ENCODE measurements around the gene OTUD7B. TPM values are rescaled to one million over a fixed set of nuclear protein-coding genes. Genes with fewer than 3 reads are reported as not detected.

OTUD7B gene
- total RNA-seq, 4 donors from 2014 or later, result 12.4 to 22.0 (median 19.5) TPM

DNA sequence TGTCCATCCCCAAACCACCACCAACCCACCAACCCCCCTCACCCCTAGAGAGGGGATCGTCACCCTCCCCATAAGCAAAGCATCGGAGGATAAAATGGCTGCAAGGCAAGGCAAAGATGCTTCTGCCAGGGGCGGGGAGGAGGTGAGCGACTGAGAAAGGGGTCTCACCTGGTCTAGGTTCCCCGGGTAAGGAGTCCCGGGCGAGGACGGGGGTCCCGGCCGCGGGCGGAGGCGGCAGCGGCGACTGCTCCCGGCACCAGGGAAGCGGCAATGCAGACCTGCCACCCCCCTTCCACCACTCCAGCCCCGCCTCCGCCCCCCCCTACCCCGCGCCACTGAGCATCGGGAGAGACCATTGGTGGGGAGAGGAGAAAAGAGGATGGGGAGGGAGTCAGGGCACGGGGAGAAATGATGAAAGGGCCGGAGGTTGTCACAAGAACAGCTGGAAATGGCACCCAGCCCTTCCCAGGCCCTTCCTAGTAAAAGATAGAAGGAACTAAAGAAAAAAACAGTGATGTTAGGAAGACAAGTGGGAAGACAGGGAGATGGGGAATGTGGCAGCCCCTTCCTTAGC lies 92.9 kb downstream of the OTUD7B start, which contains the start of gene SV2A:
TSS of gene SV2A (minus strand) at position 274 of the 574 bp plus-strand sequence. CDS start 4,004 bp downstream, outside the sequence.
- peak in 2 of 3 donors; percentile 25 to 67 for DNase-seq
- peaks cover 0 to 12% (median 4%) of the 10 kb centered on the region in 4 donors for H3K4me1 ChIP-seq
- H3K27ac ChIP-seq, result peak within 1 kb of the TSS in 1 of 4 donors; percentile 31
- H3K27me3 ChIP-seq, result no peaks in the 10 kb centered on the region
- H3K36me3 ChIP-seq, result peaks cover 0 to 5% (median 0%) of the 10 kb centered on the region in 3 donors
- no peak for TF ChIP-seq POLR2A (IDR thresholded peaks at IDR 0.05)
- TF ChIP-seq, protein P1, sequence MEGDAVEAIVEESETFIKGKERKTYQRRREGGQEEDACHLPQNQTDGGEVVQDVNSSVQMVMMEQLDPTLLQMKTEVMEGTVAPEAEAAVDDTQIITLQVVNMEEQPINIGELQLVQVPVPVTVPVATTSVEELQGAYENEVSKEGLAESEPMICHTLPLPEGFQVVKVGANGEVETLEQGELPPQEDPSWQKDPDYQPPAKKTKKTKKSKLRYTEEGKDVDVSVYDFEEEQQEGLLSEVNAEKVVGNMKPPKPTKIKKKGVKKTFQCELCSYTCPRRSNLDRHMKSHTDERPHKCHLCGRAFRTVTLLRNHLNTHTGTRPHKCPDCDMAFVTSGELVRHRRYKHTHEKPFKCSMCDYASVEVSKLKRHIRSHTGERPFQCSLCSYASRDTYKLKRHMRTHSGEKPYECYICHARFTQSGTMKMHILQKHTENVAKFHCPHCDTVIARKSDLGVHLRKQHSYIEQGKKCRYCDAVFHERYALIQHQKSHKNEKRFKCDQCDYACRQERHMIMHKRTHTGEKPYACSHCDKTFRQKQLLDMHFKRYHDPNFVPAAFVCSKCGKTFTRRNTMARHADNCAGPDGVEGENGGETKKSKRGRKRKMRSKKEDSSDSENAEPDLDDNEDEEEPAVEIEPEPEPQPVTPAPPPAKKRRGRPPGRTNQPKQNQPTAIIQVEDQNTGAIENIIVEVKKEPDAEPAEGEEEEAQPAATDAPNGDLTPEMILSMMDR (IDR thresholded peaks at IDR 0.05), result no peak
- H3K9me3 ChIP-seq, result no peaks in the 10 kb centered on the region
- H3K4me3 ChIP-seq, result peak within 1 kb of the TSS; percentile 29 to 53 (median 48)

DNA sequence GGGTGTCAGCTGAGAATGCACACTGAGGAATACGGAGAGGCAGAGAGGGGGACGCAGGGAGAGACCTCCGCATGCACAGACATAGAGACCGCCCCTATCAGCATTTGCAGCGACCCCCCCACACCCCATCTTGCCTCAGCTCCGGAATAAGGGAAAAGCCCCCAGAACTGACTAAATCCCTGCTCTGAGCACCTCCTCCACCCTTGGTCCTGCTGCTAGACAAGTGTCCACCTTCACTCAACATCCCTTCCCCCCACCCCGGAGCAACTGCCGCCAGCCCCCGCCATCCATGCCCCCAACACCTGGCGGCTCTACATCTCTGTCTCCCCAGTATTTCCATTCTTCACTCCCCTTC lies 93.7 kb downstream of the OTUD7B start:
- DNase-seq, result no peak
- Histone ChIP-seq H3K27ac (no peak overlapping the region), H3K4me1 (peaks cover 0 to 12% (median 4%) of the 10 kb centered on the region in 4 donors), H3K4me3 (peak overlapping the region; percentile 29 to 53 (median 48)), H3K27me3 (no peaks in the 10 kb centered on the region), H3K9me3 (no peaks in the 10 kb centered on the region), H3K36me3 (no peaks in the 10 kb centered on the region)
- TF ChIP-seq POLR2A (IDR thresholded peaks at IDR 0.05), result no peak
- TF ChIP-seq, protein P1 (IDR thresholded peaks at IDR 0.05), result no peak

DNA sequence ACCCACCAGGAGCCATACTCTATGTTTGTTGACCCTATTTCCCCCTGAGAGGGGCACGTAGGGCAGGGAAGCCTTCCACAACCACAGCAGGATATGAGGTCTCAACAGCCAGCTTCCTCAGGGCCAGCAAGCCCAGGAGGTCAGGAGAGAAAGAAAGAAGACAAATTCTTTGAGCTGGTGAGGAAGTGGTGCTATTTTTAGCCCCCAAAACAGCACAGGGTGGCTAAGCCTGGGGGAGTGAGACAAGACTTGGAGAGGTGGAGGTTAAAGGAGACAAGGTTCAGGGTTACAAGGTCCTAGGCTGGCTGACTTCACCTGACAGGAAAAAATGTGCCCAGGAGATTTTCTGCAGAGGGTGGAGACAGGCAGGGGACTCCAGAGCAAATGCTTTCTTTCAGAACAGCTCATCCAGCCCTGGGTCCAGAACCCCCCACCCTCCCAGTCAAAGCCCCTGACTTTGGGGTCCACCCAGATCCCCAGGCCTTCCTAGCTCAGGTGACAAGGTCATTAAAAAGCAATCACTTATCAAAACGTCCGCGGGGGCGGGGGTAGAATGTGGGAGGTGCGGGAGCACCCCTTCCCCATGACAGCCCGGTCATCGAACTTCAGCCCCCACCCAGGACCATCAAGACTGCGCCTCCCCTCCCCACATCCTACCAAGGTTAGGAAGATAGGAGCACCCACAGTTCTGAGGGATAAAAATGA lies 94.2 kb downstream of the OTUD7B start:
- H3K27me3 ChIP-seq, result no peaks in the 10 kb centered on the region
- peaks cover 0 to 12% (median 4%) of the 10 kb centered on the region in 4 donors for H3K4me1 ChIP-seq
- DNase-seq, result peak in 1 of 3 donors; percentile 41
- H3K4me3 ChIP-seq, result peak overlapping the region in 3 of 4 donors; percentile 45 to 53 (median 52)
- TF ChIP-seq POLR2A (IDR thresholded peaks at IDR 0.05), result no peak
- TF ChIP-seq, protein P1 (IDR thresholded peaks at IDR 0.05), result no peak
- H3K27ac ChIP-seq, result no peak overlapping the region
- H3K36me3 ChIP-seq, result no peaks in the 10 kb centered on the region
- no peaks in the 10 kb centered on the region for H3K9me3 ChIP-seq

DNA sequence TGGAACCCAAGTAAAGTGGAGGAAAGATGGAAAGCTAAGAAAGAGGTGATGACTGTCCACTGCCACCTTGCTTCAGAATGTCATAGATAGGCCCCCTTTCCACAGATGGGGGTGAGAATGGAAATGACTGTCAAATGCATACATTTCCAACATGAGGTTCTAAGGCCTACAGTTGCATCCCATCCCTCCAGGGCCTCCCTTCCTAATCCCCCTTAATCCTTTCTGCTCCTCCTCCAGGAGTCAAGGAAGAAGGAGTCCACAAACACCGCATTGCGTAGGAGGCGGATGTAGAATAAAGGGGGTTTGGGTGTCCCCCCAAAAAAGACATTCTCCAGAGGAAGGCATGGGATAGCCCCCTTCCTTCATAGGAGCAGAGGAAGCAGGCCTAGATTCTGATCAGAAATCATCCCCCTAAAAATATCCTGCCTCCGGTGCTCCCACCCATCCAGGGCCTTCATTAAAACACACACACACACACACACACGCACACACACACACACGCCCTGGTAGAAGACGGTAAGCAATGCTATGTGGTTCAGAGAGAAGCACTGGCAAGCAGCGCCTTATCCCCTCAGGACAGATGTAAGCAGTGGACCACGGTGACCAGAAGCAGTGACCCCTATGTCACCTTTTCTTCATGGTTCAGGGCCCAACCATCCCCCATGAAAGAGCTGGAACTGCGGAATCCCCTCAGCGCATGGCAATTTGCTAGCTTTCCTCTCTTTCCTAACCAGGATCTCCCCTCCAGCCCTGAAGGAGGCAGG lies 94.9 kb downstream of the OTUD7B start:
- Histone ChIP-seq H3K27ac (no peak overlapping the region), H3K4me1 (peaks cover 0 to 12% (median 4%) of the 10 kb centered on the region in 4 donors), H3K27me3 (no peaks in the 10 kb centered on the region), H3K36me3 (no peaks in the 10 kb centered on the region), H3K9me3 (no peaks in the 10 kb centered on the region), H3K4me3 (no peak overlapping the region)
- TF ChIP-seq POLR2A (IDR thresholded peaks at IDR 0.05), result no peak
- TF ChIP-seq, protein P1 (IDR thresholded peaks at IDR 0.05), result no peak
- DNase-seq, result no peak

DNA sequence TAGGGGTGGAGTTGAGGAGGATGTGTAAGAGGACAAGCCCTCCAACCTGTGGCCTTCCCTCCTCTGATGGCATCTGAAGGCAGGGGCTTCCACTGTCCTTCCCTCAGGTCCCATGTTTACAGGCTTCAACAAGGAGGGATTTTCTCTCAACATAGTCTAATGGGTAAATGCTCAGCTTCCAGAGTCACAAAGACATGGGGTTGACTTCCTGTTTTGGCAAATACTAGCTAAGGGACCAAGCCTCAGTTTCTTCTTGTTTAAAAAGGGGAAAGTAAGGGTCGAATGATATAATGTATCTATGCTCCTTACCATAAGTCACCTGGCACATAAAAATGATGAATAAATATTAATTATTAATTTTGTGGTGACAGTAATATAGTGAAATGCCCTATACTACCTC lies 96.0 kb downstream of the OTUD7B start:
- H3K4me3 ChIP-seq, result no peak overlapping the region
- H3K27ac ChIP-seq, result no peak overlapping the region
- no peak for DNase-seq
- H3K27me3 ChIP-seq, result no peaks in the 10 kb centered on the region
- H3K36me3 ChIP-seq, result no peaks in the 10 kb centered on the region
- no peaks in the 10 kb centered on the region for H3K9me3 ChIP-seq
- TF ChIP-seq, protein P1 (IDR thresholded peaks at IDR 0.05), result no peak
- TF ChIP-seq POLR2A (IDR thresholded peaks at IDR 0.05), result no peak
- peaks cover 0 to 12% (median 4%) of the 10 kb centered on the region in 4 donors for H3K4me1 ChIP-seq
